ENCODE data around the gene DUT. TPM values are rescaled to one million over a fixed set of nuclear protein-coding genes. Genes with fewer than 3 reads are reported as not detected.

Gene DUT
- total and polyA plus RNA-seq, 7 donors = 29.5 to 56.0 (median 37.4) TPM

DNA sequence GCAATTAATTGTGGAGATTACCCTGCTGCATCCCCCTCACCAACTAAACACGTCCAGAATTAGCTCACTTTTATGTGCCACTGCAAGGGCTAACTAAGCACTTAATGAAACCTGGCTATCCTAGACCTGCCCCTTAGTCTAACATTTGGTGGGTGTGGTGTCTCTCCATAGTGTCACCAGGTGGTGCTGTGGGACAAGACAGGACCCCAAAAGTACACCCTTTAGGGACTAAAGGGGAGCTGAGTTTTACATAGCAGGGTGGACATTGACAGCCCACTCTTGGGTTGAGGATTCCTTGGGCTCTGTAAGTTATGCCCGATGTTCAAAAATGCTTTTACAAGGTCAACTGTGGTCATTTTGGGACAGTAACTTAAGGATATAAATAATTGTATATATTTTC is 5.7 kb downstream of the DUT start:
- Histone ChIP-seq H3K36me3 (ENCODE audit: insufficient read depth in 1 of 2, low read depth in 1 of 2) (peaks cover 8 to 85% of the 10 kb centered on the region in 2 donors), H3K9me3 (no peaks in the 10 kb centered on the region), H3K4me1 (peaks cover 5% of the 10 kb centered on the region), H3K27me3 (ENCODE audit: insufficient read depth in 3 of 3, low read length in 2 of 3) (no peaks in the 10 kb centered on the region), H3K4me3 (no peak overlapping the region), H3K27ac (no peak overlapping the region)
- DNase-seq (no peak), ATAC-seq (no peak)
- TF ChIP-seq, protein P1, sequence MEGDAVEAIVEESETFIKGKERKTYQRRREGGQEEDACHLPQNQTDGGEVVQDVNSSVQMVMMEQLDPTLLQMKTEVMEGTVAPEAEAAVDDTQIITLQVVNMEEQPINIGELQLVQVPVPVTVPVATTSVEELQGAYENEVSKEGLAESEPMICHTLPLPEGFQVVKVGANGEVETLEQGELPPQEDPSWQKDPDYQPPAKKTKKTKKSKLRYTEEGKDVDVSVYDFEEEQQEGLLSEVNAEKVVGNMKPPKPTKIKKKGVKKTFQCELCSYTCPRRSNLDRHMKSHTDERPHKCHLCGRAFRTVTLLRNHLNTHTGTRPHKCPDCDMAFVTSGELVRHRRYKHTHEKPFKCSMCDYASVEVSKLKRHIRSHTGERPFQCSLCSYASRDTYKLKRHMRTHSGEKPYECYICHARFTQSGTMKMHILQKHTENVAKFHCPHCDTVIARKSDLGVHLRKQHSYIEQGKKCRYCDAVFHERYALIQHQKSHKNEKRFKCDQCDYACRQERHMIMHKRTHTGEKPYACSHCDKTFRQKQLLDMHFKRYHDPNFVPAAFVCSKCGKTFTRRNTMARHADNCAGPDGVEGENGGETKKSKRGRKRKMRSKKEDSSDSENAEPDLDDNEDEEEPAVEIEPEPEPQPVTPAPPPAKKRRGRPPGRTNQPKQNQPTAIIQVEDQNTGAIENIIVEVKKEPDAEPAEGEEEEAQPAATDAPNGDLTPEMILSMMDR (IDR thresholded peaks at IDR 0.05) = no peak
- 75 to 88% (median 82%) methylated on average over 2 of the region's 2 CpGs for WGBS, 3 donors
- intact Hi-C loops (cut with DNase I) = no loop called here

DNA sequence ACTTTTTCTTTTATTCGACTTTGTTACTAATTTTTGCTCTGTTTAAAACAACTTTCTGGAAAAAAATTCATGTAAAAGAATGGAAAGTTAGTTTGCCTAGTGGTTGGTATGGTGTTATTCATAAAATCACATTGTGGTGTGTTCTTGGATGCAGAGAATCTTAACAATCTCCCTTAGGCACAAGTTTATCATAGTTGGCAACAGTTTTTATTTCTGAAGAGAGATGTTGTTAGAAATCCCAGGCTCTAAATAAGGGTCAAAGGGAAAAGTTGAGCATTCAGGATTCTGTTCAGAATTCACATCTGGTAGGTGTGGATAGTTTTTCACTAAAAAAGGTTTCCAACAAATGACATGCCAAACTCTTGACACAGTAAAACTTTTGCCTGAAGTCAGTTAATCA is 6.4 kb downstream of the DUT start:
- peaks cover 8 to 92% of the 10 kb centered on the region in 2 donors for H3K36me3 ChIP-seq (ENCODE audit: insufficient read depth in 1 of 2, low read depth in 1 of 2)
- ATAC-seq (no peak), DNase-seq (no peak)
- TF ChIP-seq, protein P1 (IDR thresholded peaks at IDR 0.05) = no peak
- H3K4me3 ChIP-seq = no peak overlapping the region
- no peaks in the 10 kb centered on the region for H3K9me3 ChIP-seq
- intact Hi-C loops (cut with DNase I) = no loop called here
- no peak overlapping the region for H3K27ac ChIP-seq
- H3K4me1 ChIP-seq = no peaks in the 10 kb centered on the region
- H3K27me3 ChIP-seq (ENCODE audit: insufficient read depth in 3 of 3, low read length in 2 of 3) = no peaks in the 10 kb centered on the region
- 48 to 62% (median 54%) methylated on average over 1 of the region's 1 CpG for WGBS, 3 donors

DNA sequence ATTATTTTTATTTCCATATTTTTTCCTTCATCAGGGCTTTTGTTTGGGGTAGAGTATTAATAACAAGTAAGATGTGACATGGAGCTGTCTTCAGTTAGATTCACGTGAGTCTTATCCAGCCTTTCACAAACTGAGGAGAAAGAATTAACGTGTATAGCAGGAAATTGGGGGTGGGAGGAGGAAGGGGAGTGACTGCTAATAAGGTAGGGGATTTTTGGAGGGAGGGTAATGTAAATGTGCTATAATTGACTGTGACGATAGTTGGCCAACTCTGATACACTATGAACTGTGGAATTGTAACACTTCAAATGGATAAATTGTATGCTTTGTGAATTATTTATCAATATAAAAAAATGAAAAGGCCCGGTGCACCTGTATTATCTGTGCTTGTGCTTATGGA is 8.9 kb downstream of the DUT start:
- intact Hi-C loops (cut with DNase I) = no loop called here
- Histone ChIP-seq H3K4me3 (no peak overlapping the region), H3K36me3 (ENCODE audit: insufficient read depth in 1 of 2, low read depth in 1 of 2) (peaks cover 3 to 86% of the 10 kb centered on the region in 2 donors), H3K27me3 (ENCODE audit: insufficient read depth in 3 of 3, low read length in 2 of 3) (no peaks in the 10 kb centered on the region), H3K9me3 (no peaks in the 10 kb centered on the region), H3K27ac (no peak overlapping the region), H3K4me1 (no peaks in the 10 kb centered on the region)
- TF ChIP-seq, protein P1 (IDR thresholded peaks at IDR 0.05) = no peak
- no peak for ATAC-seq
- no peak for DNase-seq
- WGBS, 3 donors = 69 to 76% (median 73%) methylated on average over 4 of the region's 4 CpGs

DNA sequence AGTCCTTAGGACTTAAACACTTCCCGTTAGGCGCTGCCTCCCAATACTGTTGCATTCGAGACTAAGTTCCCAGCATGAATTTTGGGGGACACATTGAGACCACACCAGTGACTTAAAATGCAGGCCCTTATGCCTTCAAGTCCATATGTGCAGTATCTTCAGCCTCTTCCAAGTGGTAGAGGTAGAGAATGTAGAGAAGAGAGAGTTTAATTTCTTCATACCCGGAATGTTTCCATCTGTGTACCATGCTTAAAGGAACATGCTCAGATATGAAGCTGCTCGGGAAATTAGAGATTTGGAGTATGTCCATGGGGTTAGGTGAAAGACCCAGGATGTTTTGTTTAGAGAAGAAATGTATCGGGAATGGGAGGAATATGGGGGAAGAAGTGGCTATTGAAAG is 12.6 kb downstream of the DUT start:
- Histone ChIP-seq H3K9me3 (no peaks in the 10 kb centered on the region), H3K4me3 (no peak overlapping the region), H3K27me3 (ENCODE audit: insufficient read depth in 3 of 3, low read length in 2 of 3) (no peaks in the 10 kb centered on the region), H3K4me1 (no peaks in the 10 kb centered on the region), H3K36me3 (ENCODE audit: insufficient read depth in 1 of 2, low read depth in 1 of 2) (peaks cover 0 to 51% of the 10 kb centered on the region in 2 donors), H3K27ac (no peak overlapping the region)
- ATAC-seq = no peak
- 92 to 95% (median 93%) methylated on average over 6 of the region's 6 CpGs for WGBS, 3 donors
- intact Hi-C loops (cut with DNase I) = no loop called here
- no peak for DNase-seq
- TF ChIP-seq, protein P1 (IDR thresholded peaks at IDR 0.05) = no peak

DNA sequence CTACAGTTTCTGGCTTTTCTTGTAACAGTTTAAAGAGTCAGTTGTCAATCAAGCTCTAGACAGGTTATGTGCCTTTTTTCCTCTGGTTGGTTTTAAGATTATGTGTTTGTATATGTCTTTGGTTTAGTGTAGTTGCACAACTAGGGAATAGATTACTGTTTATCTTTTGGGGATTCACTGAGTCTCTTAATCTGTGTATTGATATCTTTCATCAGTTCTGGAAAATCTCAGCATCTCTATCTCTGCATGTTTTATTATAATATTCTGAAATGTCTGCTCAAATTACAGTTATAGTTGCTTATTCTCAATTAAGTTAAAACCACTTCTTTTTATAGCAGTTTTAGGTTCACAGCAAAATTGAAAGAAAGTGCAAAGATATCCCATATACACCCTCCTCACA is 14.3 kb downstream of the DUT start:
- TF ChIP-seq, protein P1 (IDR thresholded peaks at IDR 0.05) = no peak
- no peaks in the 10 kb centered on the region for H3K4me1 ChIP-seq
- intact Hi-C loops (cut with DNase I) = no loop called here
- H3K27ac ChIP-seq = no peak overlapping the region
- no peak for ATAC-seq
- no peaks in the 10 kb centered on the region for H3K9me3 ChIP-seq
- no peak for DNase-seq
- H3K4me3 ChIP-seq = no peak overlapping the region
- no peaks in the 10 kb centered on the region for H3K27me3 ChIP-seq (ENCODE audit: insufficient read depth in 3 of 3, low read length in 2 of 3)
- H3K36me3 ChIP-seq (ENCODE audit: insufficient read depth in 1 of 2, low read depth in 1 of 2) = peaks cover 0 to 34% of the 10 kb centered on the region in 2 donors

Data from psoas muscle (tissue), 8 donors.